GM12878 (cell line): Measurements from ENCODE around the gene OPN4. TPM values are rescaled to one million over a fixed set of nuclear protein-coding genes. Genes with fewer than 3 reads are reported as not detected.
A peak's percentile ranks its signal among the peaks of the same experiment; 100 is the strongest.

Experiments
- FOXK2 ChIP-seq: fragments of 450-650 bp; IDR thresholded peaks from 2 replicates; pipeline ENCODE4 v1.6.1; 2017; ENCODE audit warnings: mild to moderate bottlenecking, moderate library complexity
- IKZF1 ChIP-seq: fragments of 450-650 bp; conservative IDR thresholded peaks from 2 replicates; pipeline ENCODE4 v1.6.1; 2017; ENCODE audit warnings: antibody characterized with exemption, mild to moderate bottlenecking
- MXI1 ChIP-seq: fragments of 150-350 bp; IDR thresholded peaks from 2 replicates; pipeline ENCODE4 v1.6.1; 2011; ENCODE audit warnings: low read depth, mild to moderate bottlenecking, inconsistent platforms, low read length, improper control_type of control experiment
- MYB ChIP-seq: fragments of 150-350 bp; IDR thresholded peaks from 2 replicates; pipeline ENCODE4 v1.6.1; 2014; ENCODE audit warnings: mild to moderate bottlenecking, low read depth, low read length, borderline replicate concordance
- RAD51 ChIP-seq: fragments of 450-650 bp; IDR thresholded peaks from 2 replicates; pipeline ENCODE4 v1.6.1; 2016; ENCODE audit warnings: moderate library complexity, mild to moderate bottlenecking, inconsistent platforms
- ZNF274 ChIP-seq: IDR thresholded peaks from one replicate; pipeline ENCODE4 v1.8.0; 2011; ENCODE audit not compliant: insufficient read length, insufficient read depth
- ZZZ3 ChIP-seq: IDR thresholded peaks from 2 replicates; pipeline ENCODE4 v1.6.1; 2011; ENCODE audit warnings: low read depth; ENCODE audit not compliant: control insufficient read depth, insufficient read length
- polyA plus RNA-seq, 11 experiments: library from polyadenylated mRNA; depleted of rRNA in 4 of 11; unstranded in 6 of 11; stranded (reverse) in 5 of 11; fragments of >200 nt; fragmentation: Nextera tagmentation in 4 of 11; fragmentation: Illumina TruSeq in 1 of 11; extraction: Ambion mirVana in 4 of 11; extraction: Trizol in 1 of 11; gene quantifications; 1 replicate in 1 of 11; 2 replicates in 10 of 11; pipeline versions ENCODE4 v1.2.1 to v1.2.3, GENCODE V29; 2011 to 2016; ENCODE audit warnings: inconsistent platforms in 2 of 11, missing spikeins in 2 of 11, low read depth in 1 of 11
- total RNA-seq, 4 experiments: library from RNA; depleted of rRNA in 3 of 4; stranded (reverse); fragments of >200 nt in 3 of 4; fragmentation: Illumina TruSeq in 1 of 4; extraction: Trizol in 1 of 4; gene quantifications; 2 replicates each; pipeline versions ENCODE4 v1.2.1 to v1.2.3, GENCODE V29; 2013 to 2021
- TF ChIP-seq, protein P1 (sequence below): fragments of 450-650 bp; IDR thresholded peaks from 2 replicates; pipeline ENCODE4 v1.6.1; 2017; ENCODE audit warnings: mild to moderate bottlenecking, low read depth, inconsistent platforms; ENCODE audit not compliant: poor library complexity, severe bottlenecking
- TF ChIP-seq, protein P2 (sequence below): fragments of 450-650 bp; formaldehyde crosslinking; IDR thresholded peaks from 2 replicates; pipeline ENCODE4 v1.5.0; 2022; ENCODE audit warnings: mild to moderate bottlenecking, missing genetic modification characterization
- TF ChIP-seq, protein P3 (sequence below): fragments of 150-350 bp; IDR thresholded peaks from 2 replicates; pipeline ENCODE4 v1.6.1; 2016; ENCODE audit warnings: low read depth, low read length
- TF ChIP-seq, protein P4 (sequence below): fragments of 450-650 bp; IDR thresholded peaks from 2 replicates; pipeline ENCODE4 v1.6.1; 2017; ENCODE audit warnings: mild to moderate bottlenecking, moderate library complexity
- TF ChIP-seq, protein P5 (sequence below): fragments of 450-650 bp; IDR thresholded peaks from 2 replicates; pipeline ENCODE4 v1.6.1; 2016; ENCODE audit warnings: mild to moderate bottlenecking

OPN4 gene
- total and polyA plus RNA-seq, 10 of the 15 experiments (the other 5 are each of a cell fraction or from before 2014, with no cell fraction given): not detected

DNA sequence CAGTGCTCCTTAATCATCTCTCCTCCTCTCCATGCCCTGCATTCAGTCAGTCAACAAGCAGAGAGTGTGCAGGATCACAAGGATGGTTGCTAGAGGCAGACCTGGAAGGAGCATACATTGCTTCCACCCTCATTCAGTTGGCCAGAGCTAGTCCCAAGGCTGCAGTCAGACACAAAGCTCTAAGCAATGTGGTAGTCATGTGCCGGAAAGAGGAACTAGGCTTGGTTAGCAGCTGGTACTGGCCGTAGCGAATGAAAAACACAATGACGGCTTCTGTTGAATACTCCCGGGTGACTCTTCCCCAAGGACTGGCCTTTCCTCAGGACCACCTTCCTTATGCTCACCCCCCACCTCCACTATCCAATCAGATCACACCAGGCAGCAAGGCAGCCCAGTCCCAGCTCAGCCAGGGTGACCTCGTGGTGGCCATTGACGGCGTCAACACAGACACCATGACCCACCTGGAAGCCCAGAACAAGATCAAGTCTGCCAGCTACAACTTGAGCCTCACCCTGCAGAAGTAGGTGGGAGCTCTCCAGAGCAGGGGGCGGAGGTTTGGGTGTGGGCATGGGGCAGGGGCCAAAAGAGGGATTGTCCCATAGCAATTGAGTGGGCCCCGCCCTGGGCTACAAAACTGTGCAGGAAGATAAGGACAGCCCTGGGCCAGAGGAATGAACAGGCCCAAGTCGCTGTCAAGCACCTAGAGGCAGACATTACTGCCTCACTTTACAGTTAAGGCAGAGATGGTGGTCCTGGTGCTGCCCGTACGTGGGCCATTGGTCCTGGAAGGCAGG is 24.8 kb downstream of the OPN4 start (continued):
- TF ChIP-seq, protein P1, sequence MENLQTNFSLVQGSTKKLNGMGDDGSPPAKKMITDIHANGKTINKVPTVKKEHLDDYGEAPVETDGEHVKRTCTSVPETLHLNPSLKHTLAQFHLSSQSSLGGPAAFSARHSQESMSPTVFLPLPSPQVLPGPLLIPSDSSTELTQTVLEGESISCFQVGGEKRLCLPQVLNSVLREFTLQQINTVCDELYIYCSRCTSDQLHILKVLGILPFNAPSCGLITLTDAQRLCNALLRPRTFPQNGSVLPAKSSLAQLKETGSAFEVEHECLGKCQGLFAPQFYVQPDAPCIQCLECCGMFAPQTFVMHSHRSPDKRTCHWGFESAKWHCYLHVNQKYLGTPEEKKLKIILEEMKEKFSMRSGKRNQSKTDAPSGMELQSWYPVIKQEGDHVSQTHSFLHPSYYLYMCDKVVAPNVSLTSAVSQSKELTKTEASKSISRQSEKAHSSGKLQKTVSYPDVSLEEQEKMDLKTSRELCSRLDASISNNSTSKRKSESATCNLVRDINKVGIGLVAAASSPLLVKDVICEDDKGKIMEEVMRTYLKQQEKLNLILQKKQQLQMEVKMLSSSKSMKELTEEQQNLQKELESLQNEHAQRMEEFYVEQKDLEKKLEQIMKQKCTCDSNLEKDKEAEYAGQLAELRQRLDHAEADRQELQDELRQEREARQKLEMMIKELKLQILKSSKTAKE: no peak
- TF ChIP-seq RAD51: peak; percentile 63; the same call in 1 of the 2 replicates
- TF ChIP-seq, protein P2, sequence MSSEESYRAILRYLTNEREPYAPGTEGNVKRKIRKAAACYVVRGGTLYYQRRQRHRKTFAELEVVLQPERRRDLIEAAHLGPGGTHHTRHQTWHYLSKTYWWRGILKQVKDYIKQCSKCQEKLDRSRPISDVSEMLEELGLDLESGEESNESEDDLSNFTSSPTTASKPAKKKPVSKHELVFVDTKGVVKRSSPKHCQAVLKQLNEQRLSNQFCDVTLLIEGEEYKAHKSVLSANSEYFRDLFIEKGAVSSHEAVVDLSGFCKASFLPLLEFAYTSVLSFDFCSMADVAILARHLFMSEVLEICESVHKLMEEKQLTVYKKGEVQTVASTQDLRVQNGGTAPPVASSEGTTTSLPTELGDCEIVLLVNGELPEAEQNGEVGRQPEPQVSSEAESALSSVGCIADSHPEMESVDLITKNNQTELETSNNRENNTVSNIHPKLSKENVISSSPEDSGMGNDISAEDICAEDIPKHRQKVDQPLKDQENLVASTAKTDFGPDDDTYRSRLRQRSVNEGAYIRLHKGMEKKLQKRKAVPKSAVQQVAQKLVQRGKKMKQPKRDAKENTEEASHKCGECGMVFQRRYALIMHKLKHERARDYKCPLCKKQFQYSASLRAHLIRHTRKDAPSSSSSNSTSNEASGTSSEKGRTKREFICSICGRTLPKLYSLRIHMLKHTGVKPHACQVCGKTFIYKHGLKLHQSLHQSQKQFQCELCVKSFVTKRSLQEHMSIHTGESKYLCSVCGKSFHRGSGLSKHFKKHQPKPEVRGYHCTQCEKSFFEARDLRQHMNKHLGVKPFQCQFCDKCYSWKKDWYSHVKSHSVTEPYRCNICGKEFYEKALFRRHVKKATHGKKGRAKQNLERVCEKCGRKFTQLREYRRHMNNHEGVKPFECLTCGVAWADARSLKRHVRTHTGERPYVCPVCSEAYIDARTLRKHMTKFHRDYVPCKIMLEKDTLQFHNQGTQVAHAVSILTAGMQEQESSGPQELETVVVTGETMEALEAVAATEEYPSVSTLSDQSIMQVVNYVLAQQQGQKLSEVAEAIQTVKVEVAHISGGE (CRISPR knock-in tag): no peak
- no peak for TF ChIP-seq IKZF1
- no peak for TF ChIP-seq ZNF274
- TF ChIP-seq, protein P3, sequence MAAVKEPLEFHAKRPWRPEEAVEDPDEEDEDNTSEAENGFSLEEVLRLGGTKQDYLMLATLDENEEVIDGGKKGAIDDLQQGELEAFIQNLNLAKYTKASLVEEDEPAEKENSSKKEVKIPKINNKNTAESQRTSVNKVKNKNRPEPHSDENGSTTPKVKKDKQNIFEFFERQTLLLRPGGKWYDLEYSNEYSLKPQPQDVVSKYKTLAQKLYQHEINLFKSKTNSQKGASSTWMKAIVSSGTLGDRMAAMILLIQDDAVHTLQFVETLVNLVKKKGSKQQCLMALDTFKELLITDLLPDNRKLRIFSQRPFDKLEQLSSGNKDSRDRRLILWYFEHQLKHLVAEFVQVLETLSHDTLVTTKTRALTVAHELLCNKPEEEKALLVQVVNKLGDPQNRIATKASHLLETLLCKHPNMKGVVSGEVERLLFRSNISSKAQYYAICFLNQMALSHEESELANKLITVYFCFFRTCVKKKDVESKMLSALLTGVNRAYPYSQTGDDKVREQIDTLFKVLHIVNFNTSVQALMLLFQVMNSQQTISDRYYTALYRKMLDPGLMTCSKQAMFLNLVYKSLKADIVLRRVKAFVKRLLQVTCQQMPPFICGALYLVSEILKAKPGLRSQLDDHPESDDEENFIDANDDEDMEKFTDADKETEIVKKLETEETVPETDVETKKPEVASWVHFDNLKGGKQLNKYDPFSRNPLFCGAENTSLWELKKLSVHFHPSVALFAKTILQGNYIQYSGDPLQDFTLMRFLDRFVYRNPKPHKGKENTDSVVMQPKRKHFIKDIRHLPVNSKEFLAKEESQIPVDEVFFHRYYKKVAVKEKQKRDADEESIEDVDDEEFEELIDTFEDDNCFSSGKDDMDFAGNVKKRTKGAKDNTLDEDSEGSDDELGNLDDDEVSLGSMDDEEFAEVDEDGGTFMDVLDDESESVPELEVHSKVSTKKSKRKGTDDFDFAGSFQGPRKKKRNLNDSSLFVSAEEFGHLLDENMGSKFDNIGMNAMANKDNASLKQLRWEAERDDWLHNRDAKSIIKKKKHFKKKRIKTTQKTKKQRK: no peak
- TF ChIP-seq ZZZ3: no peak
- TF ChIP-seq, protein P4, sequence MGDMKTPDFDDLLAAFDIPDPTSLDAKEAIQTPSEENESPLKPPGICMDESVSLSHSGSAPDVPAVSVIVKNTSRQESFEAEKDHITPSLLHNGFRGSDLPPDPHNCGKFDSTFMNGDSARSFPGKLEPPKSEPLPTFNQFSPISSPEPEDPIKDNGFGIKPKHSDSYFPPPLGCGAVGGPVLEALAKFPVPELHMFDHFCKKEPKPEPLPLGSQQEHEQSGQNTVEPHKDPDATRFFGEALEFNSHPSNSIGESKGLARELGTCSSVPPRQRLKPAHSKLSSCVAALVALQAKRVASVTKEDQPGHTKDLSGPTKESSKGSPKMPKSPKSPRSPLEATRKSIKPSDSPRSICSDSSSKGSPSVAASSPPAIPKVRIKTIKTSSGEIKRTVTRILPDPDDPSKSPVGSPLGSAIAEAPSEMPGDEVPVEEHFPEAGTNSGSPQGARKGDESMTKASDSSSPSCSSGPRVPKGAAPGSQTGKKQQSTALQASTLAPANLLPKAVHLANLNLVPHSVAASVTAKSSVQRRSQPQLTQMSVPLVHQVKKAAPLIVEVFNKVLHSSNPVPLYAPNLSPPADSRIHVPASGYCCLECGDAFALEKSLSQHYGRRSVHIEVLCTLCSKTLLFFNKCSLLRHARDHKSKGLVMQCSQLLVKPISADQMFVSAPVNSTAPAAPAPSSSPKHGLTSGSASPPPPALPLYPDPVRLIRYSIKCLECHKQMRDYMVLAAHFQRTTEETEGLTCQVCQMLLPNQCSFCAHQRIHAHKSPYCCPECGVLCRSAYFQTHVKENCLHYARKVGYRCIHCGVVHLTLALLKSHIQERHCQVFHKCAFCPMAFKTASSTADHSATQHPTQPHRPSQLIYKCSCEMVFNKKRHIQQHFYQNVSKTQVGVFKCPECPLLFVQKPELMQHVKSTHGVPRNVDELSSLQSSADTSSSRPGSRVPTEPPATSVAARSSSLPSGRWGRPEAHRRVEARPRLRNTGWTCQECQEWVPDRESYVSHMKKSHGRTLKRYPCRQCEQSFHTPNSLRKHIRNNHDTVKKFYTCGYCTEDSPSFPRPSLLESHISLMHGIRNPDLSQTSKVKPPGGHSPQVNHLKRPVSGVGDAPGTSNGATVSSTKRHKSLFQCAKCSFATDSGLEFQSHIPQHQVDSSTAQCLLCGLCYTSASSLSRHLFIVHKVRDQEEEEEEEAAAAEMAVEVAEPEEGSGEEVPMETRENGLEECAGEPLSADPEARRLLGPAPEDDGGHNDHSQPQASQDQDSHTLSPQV: no peak
- no peak for TF ChIP-seq MXI1
- no peak for TF ChIP-seq MYB
- TF ChIP-seq FOXK2: no peak
- TF ChIP-seq, protein P5, sequence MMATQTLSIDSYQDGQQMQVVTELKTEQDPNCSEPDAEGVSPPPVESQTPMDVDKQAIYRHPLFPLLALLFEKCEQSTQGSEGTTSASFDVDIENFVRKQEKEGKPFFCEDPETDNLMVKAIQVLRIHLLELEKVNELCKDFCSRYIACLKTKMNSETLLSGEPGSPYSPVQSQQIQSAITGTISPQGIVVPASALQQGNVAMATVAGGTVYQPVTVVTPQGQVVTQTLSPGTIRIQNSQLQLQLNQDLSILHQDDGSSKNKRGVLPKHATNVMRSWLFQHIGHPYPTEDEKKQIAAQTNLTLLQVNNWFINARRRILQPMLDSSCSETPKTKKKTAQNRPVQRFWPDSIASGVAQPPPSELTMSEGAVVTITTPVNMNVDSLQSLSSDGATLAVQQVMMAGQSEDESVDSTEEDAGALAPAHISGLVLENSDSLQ: no peak
